ENCODE results near the gene SYT5.
"Not testable (repeated sequence)": the region's sequence is repeated elsewhere in the genome, so short reads cannot be mapped to it uniquely, and the experiment has no call there.

The SYT5 gene

GRCh38 chr19:55206664-55207500, 26.8 kb upstream of the SYT5 start:
- no peak for DNase-seq

GRCh38 chr19:55202199-55202598, 22.1 kb upstream of the SYT5 start:
- not testable (repeated sequence) for DNase-seq

GRCh38 chr19:55199620-55200204, 19.6 kb upstream of the SYT5 start:
- DNase-seq: no peak

GRCh38 chr19:55198651-55199050, 18.6 kb upstream of the SYT5 start:
- no peak for DNase-seq

- no peak for DNase-seq
Measured at GRCh38 chr19:55197528-55197927, 17.4 kb upstream of the SYT5 start.

GRCh38 chr19:55196803-55197202, 16.7 kb upstream of the SYT5 start:
- DNase-seq: no peak

- DNase-seq: no peak
Measured at GRCh38 chr19:55193481-55193880, 13.4 kb upstream of the SYT5 start.

- DNase-seq: no peak
Measured at GRCh38 chr19:55189403-55189835, 9.3 kb upstream of the SYT5 start.

- DNase-seq: no peak
Measured at GRCh38 chr19:55188625-55189024, 8.5 kb upstream of the SYT5 start.

GRCh38 chr19:55186080-55186479, 6.0 kb upstream of the SYT5 start:
- no peak for DNase-seq

- DNase-seq: no peak
Measured at GRCh38 chr19:55181740-55182139, 1.7 kb upstream of the SYT5 start.

GRCh38 chr19:55178781-55179599, 1.1 kb downstream of the SYT5 start:
- DNase-seq: peak; percentile 71

- no peak for DNase-seq
Measured at GRCh38 chr19:55176076-55176475, 4.0 kb downstream of the SYT5 start.

- no peak for DNase-seq
Measured at GRCh38 chr19:55175117-55175867, 4.8 kb downstream of the SYT5 start.

GRCh38 chr19:55174425-55175116, 5.5 kb downstream of the SYT5 start:
- DNase-seq: no peak

GRCh38 chr19:55173714-55174409, 6.2 kb downstream of the SYT5 start:
- DNase-seq: no peak

- no peak for DNase-seq
Measured at GRCh38 chr19:55173186-55173713, 6.8 kb downstream of the SYT5 start.

- no peak for DNase-seq
Measured at GRCh38 chr19:55172741-55173140, 7.3 kb downstream of the SYT5 start.

GRCh38 chr19:55172318-55172717, 7.8 kb downstream of the SYT5 start:
- not testable (repeated sequence) for DNase-seq

- no peak for DNase-seq
Measured at GRCh38 chr19:55171440-55171839, 8.6 kb downstream of the SYT5 start.

- DNase-seq: no peak
Measured at GRCh38 chr19:55169136-55169535, 11.0 kb downstream of the SYT5 start.
